ENCODE data around the gene RPGRIP1L.

RPGRIP1L gene

GRCh38 chr16:53598511-53599275, 105.0 kb downstream of the RPGRIP1L start:
- DNase-seq, result no peak

- no peak for DNase-seq
Observed at GRCh38 chr16:53597776-53598175, 105.9 kb downstream of the RPGRIP1L start.

GRCh38 chr16:53588081-53588648, 115.5 kb downstream of the RPGRIP1L start:
- no peak for DNase-seq

- DNase-seq, result no peak
Observed at GRCh38 chr16:53583401-53583800, 120.3 kb downstream of the RPGRIP1L start.

- no peak for DNase-seq
Observed at GRCh38 chr16:53581784-53582183, 121.9 kb downstream of the RPGRIP1L start.

- DNase-seq, result no peak
Observed at GRCh38 chr16:53580038-53580802, 123.4 kb downstream of the RPGRIP1L start.

GRCh38 chr16:53576904-53577303, 126.8 kb downstream of the RPGRIP1L start:
- DNase-seq, result no peak

GRCh38 chr16:53576210-53576609, 127.4 kb downstream of the RPGRIP1L start:
- no peak for DNase-seq

GRCh38 chr16:53571763-53572162, 131.9 kb downstream of the RPGRIP1L start:
- DNase-seq, result no peak

- no peak for DNase-seq
Observed at GRCh38 chr16:53566552-53567245, 137.0 kb downstream of the RPGRIP1L start.

- no peak for DNase-seq
Observed at GRCh38 chr16:53565296-53565863, 138.3 kb downstream of the RPGRIP1L start.

- no peak for DNase-seq
Observed at GRCh38 chr16:53563426-53563825, 140.2 kb downstream of the RPGRIP1L start.

- no peak for DNase-seq
Observed at GRCh38 chr16:53561101-53561888, 142.4 kb downstream of the RPGRIP1L start.

- DNase-seq, result no peak
Observed at GRCh38 chr16:53559270-53559951, 144.2 kb downstream of the RPGRIP1L start.

- DNase-seq, result no peak
Observed at GRCh38 chr16:53558710-53559109, 144.9 kb downstream of the RPGRIP1L start.

GRCh38 chr16:53556521-53556920, 147.1 kb downstream of the RPGRIP1L start:
- DNase-seq, result no peak

- peak; percentile 45 for DNase-seq
Observed at GRCh38 chr16:53549970-53550690, 153.5 kb downstream of the RPGRIP1L start.
